HG03442 (cell line): ENCODE measurements around the gene CKS1B.
"Not testable (repeated sequence)": the region's sequence is repeated elsewhere in the genome, so short reads cannot be mapped to it uniquely, and the experiment has no call there.

ENCODE experiments used
- ATAC-seq: cut with Tn5 transposase; IDR thresholded peaks from one replicate; pipeline ENCODE4 v1.9.1; 2021; ENCODE audit warnings: mild to moderate bottlenecking, moderate library complexity; ENCODE audit not compliant: unreplicated experiment

The CKS1B gene

DNA sequence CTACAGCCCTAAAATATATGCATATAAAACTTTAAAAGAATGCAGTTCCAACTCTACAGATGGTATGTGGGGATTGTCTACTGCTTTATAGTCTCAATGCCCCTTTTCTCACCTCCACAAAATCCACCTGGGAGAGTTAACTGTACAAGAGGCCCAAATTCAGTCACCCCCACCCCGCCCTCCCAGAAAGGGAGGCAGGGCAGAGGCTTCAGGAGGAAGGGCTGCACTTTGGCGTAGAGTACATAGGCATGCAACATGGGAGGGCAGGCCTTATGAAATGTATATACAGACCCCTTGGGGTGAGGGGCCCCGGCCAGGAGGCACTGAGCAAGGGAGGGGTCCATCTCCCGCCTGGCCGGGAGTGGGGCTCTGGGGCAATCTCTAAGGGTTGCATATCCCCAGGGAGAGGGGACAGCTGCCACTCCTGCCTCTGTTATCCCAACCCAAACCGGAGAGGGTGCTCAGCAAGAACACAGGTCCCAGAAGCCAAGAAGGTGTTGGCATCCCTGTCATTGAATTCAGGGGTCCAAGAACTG is 11.6 kb upstream of the CKS1B start:
- no peak for ATAC-seq

DNA sequence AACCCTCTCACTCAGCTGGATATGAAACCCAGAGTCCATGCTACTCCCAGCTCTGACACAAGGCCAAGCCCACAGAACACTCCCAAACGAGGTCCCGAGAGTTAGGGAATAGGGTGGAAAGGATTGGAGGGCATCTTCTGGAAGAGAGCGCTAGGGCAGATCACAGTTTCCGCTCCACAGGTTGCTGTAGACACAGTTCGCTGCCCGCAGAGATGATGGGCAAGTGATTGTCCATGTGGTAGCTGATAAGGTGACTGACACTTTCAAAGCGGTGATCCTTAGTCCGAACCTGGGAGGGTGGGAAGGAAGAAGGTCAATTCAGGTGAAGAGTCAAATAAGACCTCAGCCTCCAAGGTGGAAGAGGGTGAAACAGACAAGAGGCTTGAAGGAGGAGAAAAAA is 10.8 kb upstream of the CKS1B start:
- no peak for ATAC-seq

DNA sequence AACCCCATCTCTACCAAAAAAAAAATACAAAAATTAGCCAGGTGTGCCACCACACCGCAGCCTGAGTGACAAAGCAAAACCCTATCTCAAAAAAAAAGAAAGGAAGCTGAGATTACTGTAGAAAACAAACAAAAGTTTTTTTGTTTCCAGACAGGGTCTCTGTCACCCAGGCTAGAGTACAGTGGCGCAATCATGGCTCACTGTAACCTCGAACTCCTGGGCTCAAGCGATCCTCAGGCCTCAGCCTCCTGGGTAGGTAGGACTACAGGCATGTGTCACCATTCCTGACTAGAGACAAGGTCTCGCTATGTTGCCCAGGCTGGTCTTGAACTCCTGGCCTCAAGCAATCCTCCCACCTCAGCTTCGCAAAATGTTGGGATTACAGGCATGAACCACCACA is 10.1 kb upstream of the CKS1B start:
- ATAC-seq: no peak

DNA sequence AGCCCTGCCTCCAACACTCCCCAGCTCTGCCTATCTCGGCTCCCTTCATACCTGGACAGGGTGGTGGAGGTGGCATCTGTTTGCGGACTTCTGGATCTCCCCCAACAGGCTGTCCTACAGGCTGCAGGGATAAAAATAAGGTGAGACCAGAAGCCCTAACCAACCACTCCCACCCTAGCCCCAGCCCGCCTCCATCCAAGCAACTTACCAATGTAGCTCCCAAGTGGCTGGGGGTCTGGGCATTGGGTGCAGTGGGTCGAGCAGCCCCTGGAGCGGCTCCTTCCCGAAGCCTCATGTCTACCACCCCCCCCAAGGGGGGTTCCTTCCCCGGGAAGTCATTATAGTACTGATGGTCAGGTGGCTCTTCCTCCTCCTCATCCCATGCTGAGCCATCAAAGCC is 8.4 kb upstream of the CKS1B start:
- ATAC-seq: no peak

DNA sequence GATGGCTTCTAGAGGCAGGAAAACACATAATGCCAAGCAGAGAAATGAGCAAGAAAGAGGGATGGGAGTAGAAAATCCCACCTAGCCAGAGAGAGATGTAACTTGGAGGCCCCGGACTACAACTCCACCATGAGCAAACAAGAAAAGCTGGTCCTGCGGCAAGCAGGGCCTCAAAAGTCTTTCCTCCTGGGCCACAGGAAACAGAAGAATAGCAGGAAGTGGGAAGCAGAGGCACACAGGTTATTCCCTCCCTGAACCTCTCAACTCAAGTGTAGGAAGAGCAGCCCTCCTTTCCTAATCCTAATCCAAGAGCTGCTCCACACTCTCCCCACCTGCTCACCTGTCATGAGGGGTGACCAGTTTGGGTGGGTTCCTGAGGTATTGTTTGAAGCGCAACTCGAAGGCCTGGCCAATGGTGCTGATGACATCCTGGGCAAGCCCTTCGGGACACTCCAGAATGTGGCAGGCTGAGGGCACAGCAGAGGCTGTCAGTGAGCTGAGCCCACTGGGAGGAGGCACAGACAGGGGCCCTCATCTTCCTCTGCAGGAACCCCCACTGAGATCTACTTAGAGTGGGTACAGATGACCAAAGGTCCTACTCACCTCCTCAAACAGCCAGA is 7.0 kb upstream of the CKS1B start:
- no peak for ATAC-seq

DNA sequence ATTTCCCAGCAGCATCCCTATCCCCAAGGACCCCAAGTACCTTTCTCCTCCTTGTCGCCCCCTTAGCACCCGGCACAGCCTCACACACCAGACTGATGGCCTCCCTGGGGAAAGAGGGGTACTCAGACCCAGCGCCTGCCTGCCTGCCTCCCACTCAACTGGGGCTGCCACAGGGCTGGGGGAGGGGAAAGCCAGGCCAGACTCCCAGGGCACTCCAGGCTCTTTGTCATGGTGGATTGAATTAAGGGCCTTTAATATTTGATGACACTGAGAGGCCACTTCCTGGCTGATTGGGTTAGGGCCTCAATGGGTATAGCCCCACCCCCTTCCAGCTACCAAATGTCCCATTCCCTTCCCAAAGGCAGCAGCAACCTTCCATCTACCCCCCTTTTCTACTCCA is 5.8 kb upstream of the CKS1B start:
- ATAC-seq: no peak

DNA sequence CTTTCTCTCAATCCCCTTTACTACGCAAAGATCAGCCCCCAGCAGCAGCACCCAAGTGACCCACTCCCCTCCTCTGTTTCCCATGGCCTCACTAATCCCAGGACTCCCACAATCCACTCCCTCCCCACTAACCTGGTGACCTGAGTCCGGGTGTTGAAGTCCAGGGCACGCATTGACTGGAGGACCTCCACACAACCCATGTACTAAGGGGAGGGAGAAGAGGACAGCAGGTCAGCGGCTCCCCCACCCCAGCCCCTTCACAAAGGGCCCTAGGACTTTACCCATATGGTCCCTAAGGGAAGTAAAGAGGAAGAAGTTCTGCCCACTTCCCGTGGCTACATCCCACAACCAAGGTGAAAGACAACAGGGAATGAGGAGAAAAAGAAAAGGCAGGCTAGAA is 5.2 kb upstream of the CKS1B start:
- ATAC-seq: no peak

DNA sequence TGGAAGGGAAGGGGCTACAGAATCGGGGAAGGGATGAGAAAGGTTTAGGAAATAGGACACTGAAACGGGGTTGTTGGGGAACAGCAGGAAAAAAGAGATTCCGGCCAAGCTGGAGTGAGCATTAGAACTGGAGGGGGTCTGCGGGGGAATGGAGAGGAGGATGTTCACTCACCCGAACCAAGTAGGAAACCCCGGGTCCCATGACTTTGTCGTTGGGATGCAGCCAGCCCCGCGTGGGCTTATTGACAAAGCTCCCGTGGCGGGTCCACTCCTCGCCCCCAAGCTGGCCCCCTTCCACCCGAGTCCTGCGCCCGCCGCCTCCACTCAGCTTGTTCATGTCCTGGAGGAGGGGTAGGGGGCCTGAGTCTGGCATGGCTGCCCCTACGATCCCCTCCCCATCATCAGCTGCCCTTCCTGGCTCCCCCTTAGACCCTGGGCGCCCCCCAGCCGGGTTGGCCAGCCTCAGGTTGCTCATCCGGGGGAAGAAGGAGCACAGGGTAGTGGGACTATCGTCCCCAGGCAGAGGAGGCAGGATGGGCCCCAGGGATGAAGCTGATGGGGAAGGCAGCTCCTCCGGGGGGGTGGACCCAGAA is 4.5 kb upstream of the CKS1B start:
- no peak for ATAC-seq

DNA sequence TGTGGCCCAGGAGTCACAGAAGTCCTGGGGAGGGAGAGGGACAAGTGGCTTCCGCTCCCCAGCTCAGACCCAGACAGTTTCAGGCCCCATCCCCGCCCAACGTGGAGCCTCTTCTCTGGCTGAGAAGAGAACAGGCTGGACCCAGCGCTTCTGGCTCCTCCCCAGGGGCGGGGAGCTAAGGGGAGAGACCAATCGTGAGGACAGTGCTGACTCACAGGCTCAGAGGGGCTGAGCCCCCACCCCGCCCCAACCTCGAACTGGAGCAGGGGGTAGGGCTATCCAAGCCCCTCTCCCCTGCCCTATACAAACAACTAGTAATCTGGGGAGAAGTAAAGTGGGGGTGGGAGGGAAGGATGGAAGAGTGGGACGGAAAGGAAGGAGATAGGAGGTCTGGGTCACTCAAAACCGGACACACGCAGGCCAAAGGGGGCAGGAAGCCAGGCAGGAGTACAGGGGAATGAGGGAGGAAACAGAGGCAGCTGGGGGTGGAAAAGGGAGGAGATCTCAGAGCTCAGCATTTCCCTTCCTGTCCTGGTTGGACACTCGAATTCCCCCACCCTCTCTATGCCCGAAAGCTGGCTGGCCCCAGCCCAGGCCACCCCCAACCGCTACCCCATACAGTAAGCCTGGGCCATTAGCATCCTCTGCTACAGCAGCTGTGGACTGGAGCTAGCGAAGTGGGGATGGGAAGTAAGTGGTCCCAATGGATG is 3.7 kb upstream of the CKS1B start, which contains the start of gene SHC1:
SHC1 (minus strand) TSS at position 117 of the 710 bp plus-strand sequence. CDS start 221 bp downstream, outside the sequence.
- ATAC-seq: no peak

DNA sequence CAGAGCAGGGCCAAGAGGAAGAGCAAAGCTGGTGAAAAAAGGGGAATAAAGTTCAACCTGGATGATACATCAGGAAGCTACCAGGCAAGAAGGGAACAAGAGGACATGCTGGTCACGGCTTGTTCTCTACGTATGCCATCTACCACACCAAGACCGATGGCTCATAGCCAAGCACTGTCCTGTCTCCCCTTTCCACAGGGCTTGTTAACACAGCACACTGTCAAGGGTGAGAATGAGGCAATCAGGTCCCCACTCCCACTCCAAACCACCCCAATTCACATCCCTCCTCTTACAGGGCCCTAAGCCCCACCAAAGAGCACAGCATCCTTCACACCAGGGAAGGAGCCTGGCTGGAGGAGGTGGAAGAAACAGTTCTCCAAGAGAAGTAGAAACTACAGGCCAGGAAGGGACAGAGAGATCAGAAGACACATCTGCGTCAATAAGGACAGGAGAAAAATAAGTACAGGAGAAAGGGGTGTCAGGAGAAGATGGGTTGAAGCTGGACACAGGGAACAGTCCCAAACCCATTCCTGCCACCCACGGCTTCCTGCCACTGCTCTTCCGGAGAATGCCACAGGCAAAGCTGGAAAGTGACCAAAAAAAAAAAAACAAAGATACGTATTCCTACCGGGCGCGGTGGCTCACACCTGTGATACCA is 3.0 kb upstream of the CKS1B start:
- ATAC-seq: no peak

DNA sequence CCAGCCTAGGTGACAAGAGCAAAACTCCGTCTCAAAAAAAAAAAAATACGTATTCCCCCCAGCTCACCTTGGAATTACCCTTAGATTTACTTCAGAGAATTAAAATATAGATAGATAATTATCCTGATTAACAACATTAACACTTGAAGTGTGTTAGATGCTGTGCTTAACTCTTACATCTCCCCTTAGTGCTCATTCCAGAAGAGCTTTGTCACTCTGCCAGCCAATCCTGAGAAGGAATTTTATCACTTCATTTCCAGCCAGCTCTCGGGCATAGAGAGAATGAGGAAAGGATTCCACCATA is 2.3 kb upstream of the CKS1B start:
- ATAC-seq: no peak

DNA sequence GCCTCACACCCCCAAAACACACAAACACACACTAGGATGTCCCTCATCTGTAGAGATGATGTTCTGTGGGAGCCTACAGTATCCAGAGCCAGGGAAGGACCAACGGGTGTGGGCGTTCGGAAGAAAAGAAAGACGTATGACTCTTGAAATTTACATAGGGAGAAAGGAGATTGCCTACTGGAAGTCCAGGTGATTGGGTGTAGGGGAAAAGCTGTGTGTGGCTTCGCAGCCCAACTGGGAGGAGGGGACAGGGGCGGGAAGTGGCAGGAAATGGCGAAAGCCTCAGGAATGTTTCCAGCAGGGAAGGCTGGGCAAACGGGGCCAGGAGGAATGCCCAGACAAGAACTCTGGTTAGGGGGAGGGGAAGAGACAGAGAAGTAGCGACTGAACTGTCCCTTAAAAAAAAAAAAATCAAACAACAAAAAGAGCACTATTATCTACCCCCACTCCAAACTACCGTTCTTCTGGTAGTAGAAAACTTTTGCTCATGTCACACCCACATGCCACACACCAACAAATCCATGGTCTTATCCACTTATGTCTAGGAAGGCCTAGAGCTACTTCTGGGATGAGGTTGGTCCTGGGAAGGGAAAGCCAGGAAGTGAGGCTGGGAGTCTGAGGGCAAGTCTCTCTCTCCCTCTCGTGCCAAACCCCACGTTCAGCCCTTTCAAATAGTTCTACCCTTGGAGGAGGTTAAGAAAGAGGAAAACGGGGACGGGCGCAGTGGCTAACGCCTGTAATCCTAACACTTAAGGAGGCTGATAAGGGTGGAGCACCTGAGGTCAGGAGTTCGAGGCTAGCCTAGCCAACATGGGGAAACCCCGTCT is 1.8 kb upstream of the CKS1B start:
- ATAC-seq: no peak

DNA sequence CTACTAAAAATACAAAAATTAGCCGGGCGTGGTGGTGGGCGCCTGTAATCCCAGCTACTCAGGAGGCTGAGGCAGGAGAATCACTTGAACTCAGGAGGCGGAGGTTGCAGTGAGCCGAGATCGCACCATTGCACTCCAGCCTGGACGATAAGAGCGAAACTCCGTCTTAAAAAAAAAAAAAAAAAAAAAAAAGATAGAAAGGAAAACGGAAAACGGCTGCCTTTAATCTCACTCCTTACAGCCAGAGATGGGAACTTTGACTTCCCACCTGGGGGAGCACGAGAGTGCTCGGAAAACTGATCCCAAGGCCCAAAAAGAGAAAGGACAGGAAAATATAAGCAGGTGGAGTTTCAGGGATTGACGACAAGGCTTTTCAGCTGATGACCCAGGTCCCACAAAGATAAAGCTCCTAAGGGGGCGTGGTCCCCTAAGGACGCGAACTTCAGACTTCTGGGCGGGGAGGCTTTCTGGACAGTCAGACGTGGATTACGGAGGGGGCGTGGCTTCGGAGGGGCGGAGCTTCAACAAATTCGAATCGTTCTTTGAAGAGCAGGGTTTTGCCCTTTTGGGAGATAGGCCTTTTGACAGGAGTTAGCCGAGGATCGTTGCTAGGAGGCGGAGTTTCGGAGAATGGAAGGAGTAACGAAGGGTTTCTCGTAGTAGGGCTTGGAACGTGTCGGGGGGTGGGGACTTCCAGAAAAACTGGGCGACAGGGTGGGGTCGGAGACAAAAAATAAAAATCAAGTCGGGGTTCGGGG is 958 bp upstream of the CKS1B start:
- no peak for ATAC-seq

DNA sequence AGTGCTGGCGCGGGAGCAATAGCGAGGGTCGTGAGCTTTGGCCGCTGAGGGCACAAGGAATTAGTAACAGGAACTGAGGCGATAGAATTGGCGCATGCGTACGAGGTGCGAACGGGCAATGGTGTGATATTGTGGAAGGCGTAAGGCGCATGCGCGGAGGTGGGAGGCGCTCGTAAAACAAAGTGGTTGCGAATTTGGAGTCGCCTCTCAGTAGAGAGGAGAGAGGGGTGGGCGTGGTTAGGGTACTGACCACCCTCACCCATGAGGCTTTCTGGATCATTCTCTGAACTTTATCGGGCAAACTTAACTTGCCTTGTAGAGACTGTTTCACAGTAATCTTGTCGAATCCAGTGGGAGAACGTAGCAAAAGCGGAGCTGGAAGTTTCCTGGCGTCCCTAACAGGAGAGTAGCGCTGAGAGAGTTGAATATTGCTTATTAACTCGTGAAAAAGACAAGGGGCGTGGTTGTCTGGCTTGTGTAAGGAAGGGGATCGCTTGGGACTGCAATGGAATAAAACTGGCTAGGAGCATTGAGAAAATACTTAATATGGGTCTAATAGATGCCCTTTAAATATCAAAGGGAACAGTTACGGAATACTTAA is 427 bp downstream of the CKS1B start:
- peak; percentile 32 for ATAC-seq

DNA sequence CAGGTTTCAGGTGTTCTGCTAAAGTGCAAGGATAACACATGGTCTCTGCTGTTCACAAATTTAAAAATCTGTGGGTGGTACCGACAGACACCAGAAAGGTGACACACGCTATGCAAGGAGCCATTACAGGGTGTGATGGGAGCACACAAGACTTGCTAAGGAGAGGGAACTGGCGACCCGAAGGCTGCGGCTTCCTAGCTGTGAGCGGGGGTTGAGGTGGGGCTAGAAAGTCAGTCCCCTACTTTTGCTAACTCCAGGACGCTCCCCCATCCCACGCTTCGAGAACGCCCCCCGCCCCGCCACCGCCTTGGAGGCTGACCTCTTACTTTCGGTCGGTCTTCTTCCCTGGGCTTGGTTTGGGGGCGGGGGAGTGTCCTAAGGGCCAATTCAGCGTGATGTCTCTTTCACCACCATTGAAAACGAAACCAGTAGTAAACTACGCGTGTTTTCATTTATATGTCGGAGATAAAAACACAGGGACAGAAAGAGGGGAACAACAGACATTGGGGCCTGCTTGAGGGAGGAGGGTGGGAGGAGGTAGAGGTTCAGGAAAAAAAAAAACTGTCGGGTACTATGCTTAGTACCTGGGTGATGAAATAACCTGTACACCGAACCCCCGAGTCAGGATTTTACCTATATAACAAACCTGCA is 1.1 kb downstream of the CKS1B start:
- no peak for ATAC-seq

DNA sequence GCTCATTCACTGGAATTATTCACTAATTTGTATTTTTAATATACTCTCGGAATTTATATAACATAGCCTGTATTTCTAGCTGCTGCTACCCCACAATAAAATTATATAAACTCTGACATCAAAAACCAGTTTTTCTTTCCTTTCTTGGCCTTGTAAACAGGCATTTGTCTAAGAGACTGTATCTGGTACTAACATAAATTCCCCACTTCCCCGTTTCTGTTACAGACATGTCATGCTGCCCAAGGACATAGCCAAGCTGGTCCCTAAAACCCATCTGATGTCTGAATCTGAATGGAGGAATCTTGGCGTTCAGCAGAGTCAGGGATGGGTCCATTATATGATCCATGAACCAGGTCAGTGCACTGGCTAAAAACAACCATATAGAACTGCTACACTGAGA is 3.3 kb downstream of the CKS1B start:
- not testable (repeated sequence) for ATAC-seq

DNA sequence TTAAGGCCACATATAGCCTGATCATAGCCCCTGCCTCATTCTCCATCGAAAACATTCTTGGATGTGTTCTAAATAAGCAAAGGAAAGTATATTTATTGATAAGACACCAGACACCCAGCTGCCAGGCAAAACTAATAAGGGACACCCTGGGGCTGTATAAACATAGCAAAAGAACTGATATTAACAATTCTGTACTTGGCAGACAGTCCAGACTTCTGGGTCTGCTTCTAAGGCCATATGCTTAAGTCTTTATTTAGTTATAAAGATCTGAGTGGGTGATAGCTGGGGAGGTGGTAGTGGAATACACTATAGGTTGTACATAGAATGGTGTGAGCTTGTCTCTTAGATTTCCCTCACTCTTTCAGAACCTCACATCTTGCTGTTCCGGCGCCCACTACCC is 3.9 kb downstream of the CKS1B start:
- no peak for ATAC-seq

DNA sequence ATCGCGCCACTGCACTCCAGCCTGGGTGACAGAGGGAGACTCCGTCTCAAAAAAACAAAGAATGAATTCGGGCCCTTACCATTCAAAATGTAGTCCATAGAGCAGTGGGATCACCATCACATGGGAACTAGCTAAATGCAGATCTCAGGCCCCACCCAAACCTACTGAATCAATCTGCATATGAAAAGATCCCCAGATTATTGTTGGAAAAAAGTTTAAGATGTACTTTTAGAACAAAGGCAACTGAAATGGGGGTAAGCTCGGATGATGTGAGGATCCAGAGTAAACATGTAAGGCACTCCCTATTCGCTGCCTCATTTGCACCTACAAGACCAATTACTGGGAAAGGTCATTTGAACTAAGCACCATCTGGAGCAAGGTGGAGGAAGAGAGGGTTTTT is 7.9 kb downstream of the CKS1B start:
- no peak for ATAC-seq

DNA sequence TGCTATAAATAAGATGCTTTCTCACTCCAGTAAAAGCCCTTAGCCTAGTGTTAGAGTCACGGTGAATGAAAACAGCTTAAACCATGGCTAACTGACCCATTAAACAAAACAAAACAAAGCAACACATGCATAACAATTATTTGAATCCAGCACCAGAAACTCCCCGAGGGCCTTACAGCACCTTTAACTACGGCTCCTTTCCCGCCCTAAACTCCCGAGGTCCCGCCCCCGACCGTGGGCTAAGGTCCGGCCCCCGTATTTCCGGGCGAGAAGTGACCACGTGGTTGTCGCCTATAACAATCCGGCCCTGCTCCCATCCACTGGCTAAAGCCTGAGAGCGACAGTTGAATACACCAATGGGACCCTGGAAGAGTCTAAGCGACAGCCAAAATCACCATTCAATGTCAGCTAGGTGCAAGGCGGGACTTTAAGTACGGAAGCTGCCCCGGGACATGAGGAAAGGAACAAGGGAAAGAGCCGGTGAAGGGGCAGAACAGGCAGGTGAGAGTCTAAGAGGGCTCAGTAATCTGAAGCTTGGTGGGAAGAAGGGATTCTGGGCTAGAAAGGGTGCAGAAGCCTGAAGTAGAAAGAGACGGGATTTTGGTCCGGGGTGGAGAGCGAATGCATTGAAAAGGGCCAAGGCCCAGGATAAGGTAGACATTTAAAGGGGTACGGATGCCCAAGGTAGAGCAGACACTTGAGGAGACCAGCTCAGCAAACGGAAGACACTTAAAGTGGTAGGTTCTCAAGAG is 8.6 kb downstream of the CKS1B start, which contains the start of gene FLAD1:
FLAD1 (plus strand) TSS at position 448 of the 752 bp plus-strand sequence. CDS start 351 bp downstream, outside the sequence.
- peak; percentile 98 for ATAC-seq
